Common myeloid progenitor, CD34-positive (primary cell): Measurements from ENCODE around the gene NAA38.

Source experiments
- CTCF ChIA-PET: fragments of 350-600 bp; sonication (Branson Sonifier 250); formaldehyde crosslinking; loops from one replicate; lab custom pipeline; 2021; ENCODE audit warnings: antibody characterized with exemption; lab: Charles Lee
- POLR2A ChIA-PET: fragments of 350-600 bp; sonication (Branson Sonifier 250); formaldehyde crosslinking; loops from one replicate; lab custom pipeline; 2021; ENCODE audit warnings: antibody characterized with exemption; lab: Charles Lee
- DNase-seq, 3 donors: peaks; one replicate each; pipeline versions ENCODE4 v3.0.0 to v3.0.0-alpha.2; 2013
- H3K27ac ChIP-seq, 2 experiments: 1 replicate in 1 of 2; 2 replicates in 1 of 2; pipeline ENCODE4 v1.7.0; 2013; ENCODE audit warnings: inconsistent platforms in 2 of 2, low read length in 2 of 2, mild to moderate bottlenecking in 2 of 2, low read depth in 1 of 2, moderate library complexity in 1 of 2; ENCODE audit not compliant: severe bottlenecking in 2 of 2, insufficient read depth in 1 of 2, poor library complexity in 1 of 2
- H3K27me3 ChIP-seq, 5 experiments: replicated peaks in 2 of 5; 1 replicate in 3 of 5; 2 replicates in 2 of 5; pipeline versions ENCODE4 v1.6.1 to v1.7.0; 2013; ENCODE audit warnings: low read length in 4 of 5, mild to moderate bottlenecking in 2 of 5, moderate library complexity in 2 of 5, inconsistent platforms in 1 of 5; ENCODE audit not compliant: insufficient read depth in 5 of 5, control insufficient read depth in 4 of 5
- H3K36me3 ChIP-seq, 4 experiments: 1 replicate in 2 of 4; 2 replicates in 2 of 4; pipeline versions ENCODE4 v1.6.1 to v1.7.0; 2013; ENCODE audit warnings: low read length in 3 of 4, control low read depth in 1 of 4, mild to moderate bottlenecking in 1 of 4; ENCODE audit not compliant: control insufficient read depth in 4 of 4, insufficient read depth in 4 of 4
- H3K4me1 ChIP-seq, 4 experiments: 1 replicate in 3 of 4; 2 replicates in 1 of 4; pipeline versions ENCODE4 v1.6.1 to v1.7.1; 2013; ENCODE audit warnings: low read length in 3 of 4, mild to moderate bottlenecking in 3 of 4, control low read depth in 1 of 4, inconsistent platforms in 1 of 4, moderate library complexity in 1 of 4; ENCODE audit not compliant: control insufficient read depth in 4 of 4, insufficient read depth in 4 of 4; ENCODE audit errors: control extremely low read depth in 1 of 4
- H3K4me3 ChIP-seq, 7 experiments: 1 replicate in 4 of 7; 2 replicates in 3 of 7; pipeline versions ENCODE4 v1.5.1 to v1.7.0; 2013; ENCODE audit warnings: mild to moderate bottlenecking in 7 of 7, low read length in 6 of 7, moderate library complexity in 6 of 7, inconsistent platforms in 2 of 7, low read depth in 2 of 7, control low read depth in 1 of 7; ENCODE audit not compliant: insufficient read depth in 4 of 7, control insufficient read depth in 1 of 7; ENCODE audit errors: extremely low read depth in 1 of 7
- H3K9me3 ChIP-seq, 5 experiments: 1 replicate in 4 of 5; 2 replicates in 1 of 5; pipeline versions ENCODE4 v1.6.1 to v1.7.1; 2013; ENCODE audit warnings: low read length in 4 of 5, mild to moderate bottlenecking in 2 of 5, inconsistent platforms in 1 of 5, low read depth in 1 of 5, moderate library complexity in 1 of 5; ENCODE audit not compliant: control insufficient read depth in 4 of 5, insufficient read depth in 2 of 5; ENCODE audit errors: control extremely low read depth in 1 of 5
- WGBS: methylation state at CpG from one replicate; pipeline ENCODE4 v1.1.5; 2013; ENCODE audit not compliant: insufficient coverage; 5-methylcytosine and 5-hydroxymethylcytosine counted together

Gene NAA38

GRCh38 chr17:7893187-7893880 is 36.0 kb upstream of the NAA38 start:
- CTCF ChIA-PET: interaction anchor here (1.5 to 5.4 kb wide), 2 partner anchors 24 to 31 kb away, joined by 7 to 60 read pairs; no protein-coding TSS in a partner anchor
- H3K36me3 ChIP-seq: peaks cover 9 to 72% (median 58%) of the 10 kb centered on the region in 4 experiments
- POLR2A ChIA-PET: no interaction called here

GRCh38 chr17:7889166-7889955 is 32.0 kb upstream of the NAA38 start:
- 61% methylated on average over 10 of the region's 11 CpGs for WGBS

More at GRCh38 chr17:7893187-7893880, 36.0 kb upstream of the NAA38 start:
- Histone ChIP-seq H3K9me3 (no peaks in the 10 kb centered on the region), H3K27me3 (no peaks in the 10 kb centered on the region), H3K27ac (no peak overlapping the region), H3K4me3 (no peak overlapping the region), H3K4me1 (peaks cover 7 to 17% (median 16%) of the 10 kb centered on the region in 4 experiments)
- 95% methylated on average over 7 of the region's 15 CpGs for WGBS
- no peak for DNase-seq

GRCh38 chr17:7888184-7888920 is 31.0 kb upstream of the NAA38 start, which contains the start of gene CHD3:
CHD3 (plus strand) TSS chr17:7888789; CDS start chr17:7889001, 212 bp downstream.
- Histone ChIP-seq H3K9me3 (no peaks in the 10 kb centered on the region), H3K4me1 (peaks cover 7 to 54% (median 48%) of the 10 kb centered on the region in 4 experiments), H3K36me3 (peaks cover 4 to 32% (median 20%) of the 10 kb centered on the region in 4 experiments), H3K27me3 (no peaks in the 10 kb centered on the region), H3K27ac (peak within 1 kb of the TSS; percentile 12 to 83), H3K4me3 (peak within 1 kb of the TSS; percentile 51 to 96 (median 82))
- ChIA-PET CTCF (interaction anchor here (1.1 to 5.4 kb wide), 8 partner anchors 12 to 51 kb away, joined by 3 to 60 read pairs (median 5); partner anchors contain the start of genes CYB5D1 and NAA38), POLR2A (interaction anchor here (1.0 kb wide), 1 partner anchor 31 kb away, joined by 3 read pairs; the partner anchor contains the start of gene NAA38)
- DNase-seq: peak in 2 of 3 donors; percentile 43 to 52
- 59% methylated on average over 15 of the region's 18 CpGs for WGBS

More at GRCh38 chr17:7889166-7889955, 32.0 kb upstream of the NAA38 start:
- H3K27ac ChIP-seq: peak overlapping the region in 1 of 2 experiments; percentile 83
- POLR2A ChIA-PET: interaction anchor here (0.6 to 1.0 kb wide), 2 partner anchors 32 to 95 kb away, joined by 3 read pairs; partner anchors contain the start of gene NAA38
- peak; percentile 85 to 89 (median 89) for DNase-seq
- peaks cover 4 to 42% (median 29%) of the 10 kb centered on the region in 4 experiments for H3K36me3 ChIP-seq
- peaks cover 7 to 46% (median 43%) of the 10 kb centered on the region in 4 experiments for H3K4me1 ChIP-seq
- H3K27me3 ChIP-seq: no peaks in the 10 kb centered on the region
- H3K9me3 ChIP-seq: no peaks in the 10 kb centered on the region
- peak overlapping the region in 5 of 7 experiments; percentile 13 to 96 (median 82) for H3K4me3 ChIP-seq
- CTCF ChIA-PET: interaction anchor here (1.1 to 5.4 kb wide), 8 partner anchors 11 to 52 kb away, joined by 3 to 60 read pairs (median 5); partner anchors contain the start of genes CYB5D1 and NAA38

- ChIA-PET CTCF (interaction anchor here (5.4 kb wide), 1 partner anchor 25 kb away, joined by 60 read pairs; no protein-coding TSS in a partner anchor), POLR2A (no interaction called here)
- peak; percentile 91 to 96 (median 95) for DNase-seq
- WGBS: 0% methylated on average over 24 of the region's 35 CpGs
- Histone ChIP-seq H3K4me1 (peaks cover 7 to 60% (median 51%) of the 10 kb centered on the region in 4 experiments), H3K4me3 (peak overlapping the region; percentile 51 to 96 (median 82)), H3K27ac (peak overlapping the region; percentile 47 to 83), H3K27me3 (no peaks in the 10 kb centered on the region), H3K9me3 (no peaks in the 10 kb centered on the region), H3K36me3 (peaks cover 4 to 26% (median 17%) of the 10 kb centered on the region in 4 experiments)
Observed at GRCh38 chr17:7887482-7888183, 30.3 kb upstream of the NAA38 start.

- no peak for DNase-seq
- no peaks in the 10 kb centered on the region for H3K9me3 ChIP-seq
- H3K36me3 ChIP-seq: peaks cover 2 to 24% (median 16%) of the 10 kb centered on the region in 4 experiments
- H3K4me1 ChIP-seq: peaks cover 7 to 66% (median 56%) of the 10 kb centered on the region in 4 experiments
- CTCF ChIA-PET: interaction anchor here (1.4 to 1.5 kb wide), 2 partner anchors 19 to 22 kb away, joined by 4 to 10 read pairs; no protein-coding TSS in a partner anchor
- peak overlapping the region; percentile 47 to 83 for H3K27ac ChIP-seq
- POLR2A ChIA-PET: no interaction called here
- H3K27me3 ChIP-seq: no peaks in the 10 kb centered on the region
- 0% methylated on average over 1 of the region's 8 CpGs for WGBS
- peak overlapping the region in 6 of 7 experiments; percentile 69 to 96 (median 85) for H3K4me3 ChIP-seq
Observed at GRCh38 chr17:7887038-7887481, 29.7 kb upstream of the NAA38 start.
